Anterior cingulate cortex (tissue), 58 donors: Measurements from ENCODE around the gene PCAT7.
"Not testable (repeated sequence)": the region's sequence is repeated elsewhere in the genome, so short reads cannot be mapped to it uniquely, and the experiment has no call there.

ENCODE experiments used
- DNase-seq, 58 donors: peaks; one replicate each; lab custom pipeline; 2025; lab: John Stamatoyannopoulos, UW

PCAT7 gene

GRCh38 chr9:94560237-94560636, 5.4 kb downstream of the PCAT7 start:
- no peak for DNase-seq

GRCh38 chr9:94563548-94563947, 8.7 kb downstream of the PCAT7 start:
- DNase-seq, result no peak

GRCh38 chr9:94564279-94564678, 9.4 kb downstream of the PCAT7 start:
- not testable (repeated sequence) for DNase-seq

- DNase-seq, result no peak
Measured at GRCh38 chr9:94566550-94566949, 11.7 kb downstream of the PCAT7 start.

GRCh38 chr9:94567271-94567670, 12.4 kb downstream of the PCAT7 start:
- DNase-seq, result no peak

- no peak for DNase-seq
Measured at GRCh38 chr9:94568250-94568889, 13.5 kb downstream of the PCAT7 start.

- DNase-seq, result no peak
Measured at GRCh38 chr9:94568972-94569712, 14.3 kb downstream of the PCAT7 start.

GRCh38 chr9:94576131-94576530, 21.2 kb downstream of the PCAT7 start:
- no peak for DNase-seq

- DNase-seq, result no peak
Measured at GRCh38 chr9:94577036-94577435, 22.2 kb downstream of the PCAT7 start.

- no peak for DNase-seq
Measured at GRCh38 chr9:94577571-94577970, 22.7 kb downstream of the PCAT7 start.

- DNase-seq, result no peak
Measured at GRCh38 chr9:94581728-94582127, 26.8 kb downstream of the PCAT7 start.

- no peak for DNase-seq
Measured at GRCh38 chr9:94584555-94584954, 29.7 kb downstream of the PCAT7 start.

- DNase-seq, result no peak
Measured at GRCh38 chr9:94586316-94586715, 31.4 kb downstream of the PCAT7 start.

- DNase-seq, result no peak
Measured at GRCh38 chr9:94586814-94587213, 31.9 kb downstream of the PCAT7 start.

- no peak for DNase-seq
Measured at GRCh38 chr9:94588681-94589080, 33.8 kb downstream of the PCAT7 start.

GRCh38 chr9:94591046-94591545, 36.2 kb downstream of the PCAT7 start:
- DNase-seq, result not testable (repeated sequence)

- no peak for DNase-seq
Measured at GRCh38 chr9:94591876-94592275, 37.0 kb downstream of the PCAT7 start.

- not testable (repeated sequence) for DNase-seq
Measured at GRCh38 chr9:94592683-94593082, 37.8 kb downstream of the PCAT7 start.

GRCh38 chr9:94593459-94594345, 38.8 kb downstream of the PCAT7 start, which contains the start of gene FBP2:
FBP2 (minus strand) TSS chr9:94593824; CDS start chr9:94593726, 98 bp downstream.
- no peak for DNase-seq

- DNase-seq, result no peak
Measured at GRCh38 chr9:94599102-94599501, 44.2 kb downstream of the PCAT7 start.

- no peak for DNase-seq
Measured at GRCh38 chr9:94600258-94600657, 45.4 kb downstream of the PCAT7 start.
